ENCODE results near the gene TGFBR2. TPM values are rescaled to one million over a fixed set of nuclear protein-coding genes. Genes with fewer than 3 reads are reported as not detected.

Gene TGFBR2
- total and polyA plus RNA-seq, 2 experiments from 2014 or later, result 4.7 to 13.0 TPM

DNA sequence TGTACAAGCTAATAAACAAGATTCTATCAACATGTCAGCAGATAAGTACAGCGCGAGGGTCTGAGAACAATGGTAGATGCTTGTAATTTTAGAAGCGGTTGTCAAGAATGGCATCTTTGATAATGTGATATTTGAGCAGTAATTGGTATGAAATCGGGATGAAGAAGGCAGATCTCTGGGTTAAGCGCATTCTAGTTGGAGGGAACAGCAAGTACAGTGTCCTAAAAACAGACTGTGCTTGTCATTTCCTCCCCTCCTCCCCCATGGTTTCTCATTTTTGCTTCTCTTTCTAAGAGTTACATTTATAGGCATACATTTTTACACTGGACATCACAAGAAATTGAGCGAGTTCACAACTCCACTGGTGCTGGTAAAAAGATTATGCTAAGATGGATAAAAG is 23.3 kb downstream of the TGFBR2 start (continued):
- no peak for TF ChIP-seq ZNF462 (CRISPR knock-in tag; IDR thresholded peaks at IDR 0.05)
- TF ChIP-seq NANOG (IDR thresholded peaks at IDR 0.05; ENCODE audit: borderline replicate concordance), result no peak
- TF ChIP-seq EZH2 (IDR thresholded peaks at IDR 0.05; ENCODE audit: low read depth, unreplicated experiment), result no peak

DNA sequence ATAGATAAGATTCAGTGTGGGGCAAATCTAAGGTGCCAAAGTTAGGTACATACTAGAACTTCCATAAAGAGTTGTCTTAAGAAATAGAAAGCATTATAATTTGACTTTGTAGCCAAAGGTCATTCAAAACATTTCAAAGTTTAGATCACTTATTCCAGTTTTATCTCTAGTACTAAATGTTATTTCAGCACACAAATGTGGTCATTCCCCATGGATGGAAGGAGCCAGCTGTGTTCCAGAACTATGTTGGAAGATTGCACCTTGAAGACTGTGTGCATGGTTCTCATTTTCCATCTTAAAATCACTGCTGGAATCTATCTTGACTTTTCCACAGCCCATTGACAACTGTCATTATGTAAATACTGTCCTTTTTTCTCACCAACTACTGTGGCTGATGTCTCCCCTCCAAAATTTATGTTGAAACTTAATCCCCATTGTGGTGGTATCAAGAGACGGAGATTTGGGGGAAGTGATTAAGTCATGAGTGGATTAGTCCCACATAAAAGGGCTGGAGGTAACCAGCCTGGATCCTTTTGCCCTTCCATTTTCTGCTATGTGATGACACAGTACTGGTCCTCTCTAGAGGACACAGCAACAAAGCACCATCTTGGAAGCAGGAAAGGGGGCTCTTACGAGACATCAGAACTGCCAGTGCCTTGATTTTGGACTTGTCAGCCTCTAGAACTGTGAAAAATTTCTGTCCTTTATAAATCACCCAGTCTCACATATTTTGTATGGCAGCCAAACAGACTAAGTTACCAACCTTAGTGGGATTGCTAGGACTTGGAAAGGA is 24.0 kb downstream of the TGFBR2 start:
- no peaks in the 10 kb centered on the region; the same call in 1 of the 2 replicates for H3F3A ChIP-seq (replicated peaks; ENCODE audit: low read depth)
- H3K4me3 ChIP-seq, result no peak overlapping the region
- H3K36me3 ChIP-seq (ENCODE audit: insufficient read depth), result no peaks in the 10 kb centered on the region
- Mint-ChIP-seq H3K27me3 (ENCODE audit: insufficient read depth, low read depth, poor library complexity) (no peaks in the 10 kb centered on the region), H3K36me3 (ENCODE audit: low read depth) (peaks cover 14% of the 10 kb centered on the region; the same call in 2 of the 3 replicates), H3K4me1 (peaks cover 55% of the 10 kb centered on the region), H3K4me3 (no peak overlapping the region), H3K27ac (no peak overlapping the region), H3K9me3 (no peaks in the 10 kb centered on the region)
- H2AFZ ChIP-seq, result no peak overlapping the region
- H4K20me1 ChIP-seq (replicated peaks; ENCODE audit: insufficient read depth), result no peaks in the 10 kb centered on the region
- TF ChIP-seq, protein P1, sequence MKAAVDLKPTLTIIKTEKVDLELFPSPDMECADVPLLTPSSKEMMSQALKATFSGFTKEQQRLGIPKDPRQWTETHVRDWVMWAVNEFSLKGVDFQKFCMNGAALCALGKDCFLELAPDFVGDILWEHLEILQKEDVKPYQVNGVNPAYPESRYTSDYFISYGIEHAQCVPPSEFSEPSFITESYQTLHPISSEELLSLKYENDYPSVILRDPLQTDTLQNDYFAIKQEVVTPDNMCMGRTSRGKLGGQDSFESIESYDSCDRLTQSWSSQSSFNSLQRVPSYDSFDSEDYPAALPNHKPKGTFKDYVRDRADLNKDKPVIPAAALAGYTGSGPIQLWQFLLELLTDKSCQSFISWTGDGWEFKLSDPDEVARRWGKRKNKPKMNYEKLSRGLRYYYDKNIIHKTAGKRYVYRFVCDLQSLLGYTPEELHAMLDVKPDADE (IDR thresholded peaks at IDR 0.05), result no peak
- no peak for TF ChIP-seq EZH2phosphoT487 (IDR thresholded peaks at IDR 0.05; ENCODE audit: unreplicated experiment)
- TF ChIP-seq, protein P2, sequence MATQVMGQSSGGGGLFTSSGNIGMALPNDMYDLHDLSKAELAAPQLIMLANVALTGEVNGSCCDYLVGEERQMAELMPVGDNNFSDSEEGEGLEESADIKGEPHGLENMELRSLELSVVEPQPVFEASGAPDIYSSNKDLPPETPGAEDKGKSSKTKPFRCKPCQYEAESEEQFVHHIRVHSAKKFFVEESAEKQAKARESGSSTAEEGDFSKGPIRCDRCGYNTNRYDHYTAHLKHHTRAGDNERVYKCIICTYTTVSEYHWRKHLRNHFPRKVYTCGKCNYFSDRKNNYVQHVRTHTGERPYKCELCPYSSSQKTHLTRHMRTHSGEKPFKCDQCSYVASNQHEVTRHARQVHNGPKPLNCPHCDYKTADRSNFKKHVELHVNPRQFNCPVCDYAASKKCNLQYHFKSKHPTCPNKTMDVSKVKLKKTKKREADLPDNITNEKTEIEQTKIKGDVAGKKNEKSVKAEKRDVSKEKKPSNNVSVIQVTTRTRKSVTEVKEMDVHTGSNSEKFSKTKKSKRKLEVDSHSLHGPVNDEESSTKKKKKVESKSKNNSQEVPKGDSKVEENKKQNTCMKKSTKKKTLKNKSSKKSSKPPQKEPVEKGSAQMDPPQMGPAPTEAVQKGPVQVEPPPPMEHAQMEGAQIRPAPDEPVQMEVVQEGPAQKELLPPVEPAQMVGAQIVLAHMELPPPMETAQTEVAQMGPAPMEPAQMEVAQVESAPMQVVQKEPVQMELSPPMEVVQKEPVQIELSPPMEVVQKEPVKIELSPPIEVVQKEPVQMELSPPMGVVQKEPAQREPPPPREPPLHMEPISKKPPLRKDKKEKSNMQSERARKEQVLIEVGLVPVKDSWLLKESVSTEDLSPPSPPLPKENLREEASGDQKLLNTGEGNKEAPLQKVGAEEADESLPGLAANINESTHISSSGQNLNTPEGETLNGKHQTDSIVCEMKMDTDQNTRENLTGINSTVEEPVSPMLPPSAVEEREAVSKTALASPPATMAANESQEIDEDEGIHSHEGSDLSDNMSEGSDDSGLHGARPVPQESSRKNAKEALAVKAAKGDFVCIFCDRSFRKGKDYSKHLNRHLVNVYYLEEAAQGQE (IDR thresholded peaks at IDR 0.05; ENCODE audit: unreplicated experiment), result no peak
- no peak for TF ChIP-seq POLR2AphosphoS5 (IDR thresholded peaks at IDR 0.05; ENCODE audit: low read depth)
- no peak for ATAC-seq
- no peaks in the 10 kb centered on the region for H3K9me2 ChIP-seq (ENCODE audit: insufficient read depth)
- H3K27ac ChIP-seq (ENCODE audit: low read depth), result no peak overlapping the region
- no peak overlapping the region for H3K4me2 ChIP-seq
- H3K79me2 ChIP-seq (replicated peaks; ENCODE audit: insufficient read depth), result peaks cover 83% of the 10 kb centered on the region
- no peaks in the 10 kb centered on the region for H3K27me3 ChIP-seq (ENCODE audit: insufficient read depth)
- H3K4me1 ChIP-seq (ENCODE audit: insufficient read depth), result peaks cover 46% of the 10 kb centered on the region
- no peak for DNase-seq (ENCODE audit: low spot score)

All from GM23338 (cell line).